Endothelial cell of umbilical vein (primary cell): ENCODE results near the gene CNTNAP2. TPM values are rescaled to one million over a fixed set of nuclear protein-coding genes. Genes with fewer than 3 reads are reported as not detected.

Source experiments
- BruUV-seq: library from RNA; stranded (reverse); fragments of 400-500 nt; replicated peaks from 2 replicates; lab custom pipeline; 2021; lab: Mats Ljungman, UMichigan
- CTCF ChIA-PET: fragments of 300-600, 350-600 bp; sonication (Branson Sonifier 250); formaldehyde crosslinking; loops from one replicate; lab custom pipeline; 2021; ENCODE audit warnings: antibody characterized with exemption, inconsistent platforms; lab: Charles Lee
- POLR2A ChIA-PET: fragments of 300-600, 350-600 bp; sonication (Branson Sonifier 250); formaldehyde crosslinking; loops from one replicate; lab custom pipeline; 2021; ENCODE audit warnings: antibody characterized with exemption, inconsistent platforms; lab: Charles Lee
- DNase-seq: peaks from one replicate; pipeline ENCODE4 v3.0.0-alpha.2; 2011; ENCODE audit warnings: low read depth, low spot score
- FAIRE-seq: peaks from 2 replicates; lab custom pipeline; 2011; peaks lifted over from hg19 to GRCh38; lab: Jason Lieb, UNC
- H2AFZ ChIP-seq: 2 replicates; pipeline ENCODE4 v1.6.0; 2012; ENCODE audit warnings: low read depth, low read length, control low read depth, inconsistent platforms
- H3K27ac ChIP-seq: 2 replicates; pipeline ENCODE4 v1.5.1; 2011; ENCODE audit warnings: low read depth, mild to moderate bottlenecking, control low read depth, low read length, moderate library complexity; ENCODE audit not compliant: insufficient read depth
- H3K27me3 ChIP-seq, 2 experiments: 2 replicates each; pipeline versions ENCODE4 v1.6.0 to v1.6.1; 2011; ENCODE audit warnings: low read length in 2 of 2, mixed read lengths in 1 of 2; ENCODE audit not compliant: control insufficient read depth in 2 of 2, insufficient read depth in 2 of 2
- H3K36me3 ChIP-seq, 2 experiments: 2 replicates in 1 of 2; 3 replicates in 1 of 2; pipeline ENCODE4 v1.5.1; 2011; ENCODE audit warnings: low read length in 2 of 2, mild to moderate bottlenecking in 1 of 2, moderate library complexity in 1 of 2; ENCODE audit not compliant: control insufficient read depth in 2 of 2, insufficient read depth in 2 of 2; ENCODE audit errors: extremely low read depth in 1 of 2
- H3K4me1 ChIP-seq: 3 replicates; pipeline ENCODE4 v1.5.1; 2011; ENCODE audit warnings: mild to moderate bottlenecking, low read length; ENCODE audit not compliant: control insufficient read depth, insufficient read depth; ENCODE audit errors: extremely low read depth
- H3K4me2 ChIP-seq: 2 replicates; pipeline ENCODE4 v1.6.1; 2011; ENCODE audit warnings: low read length, control low read depth, mixed read lengths; ENCODE audit not compliant: insufficient read depth
- H3K4me3 ChIP-seq, 3 experiments: fragments of 200-600 bp in 1 of 3; sonication (generic), shearing (Covaris generic) in 1 of 3; replicated peaks in 1 of 3; 2 replicates each; pipeline ENCODE4 v1.5.1; 2011 to 2016; ENCODE audit warnings: control low read depth in 3 of 3, low read length in 3 of 3, mild to moderate bottlenecking in 2 of 3, inconsistent platforms in 1 of 3, low read depth in 1 of 3, moderate library complexity in 1 of 3; ENCODE audit not compliant: insufficient read depth in 1 of 3
- H3K79me2 ChIP-seq: 2 replicates; pipeline ENCODE4 v1.6.0; 2012; ENCODE audit warnings: low read length, inconsistent platforms; ENCODE audit not compliant: control insufficient read depth, insufficient read depth
- H3K9ac ChIP-seq: replicated peaks from 2 replicates; pipeline ENCODE3; 2011; ENCODE audit warnings: low read length, control low read depth; ENCODE audit not compliant: insufficient read depth; ENCODE audit errors: extremely low read depth
- H3K9me1 ChIP-seq: replicated peaks from 3 replicates; pipeline ENCODE4 v1.6.0; 2011; ENCODE audit warnings: mild to moderate bottlenecking, low read length; ENCODE audit not compliant: control insufficient read depth, insufficient read depth; ENCODE audit errors: extremely low read depth
- H3K9me3 ChIP-seq: replicated peaks from 2 replicates; pipeline ENCODE4 v1.5.1; 2012; ENCODE audit warnings: low read length, inconsistent platforms; ENCODE audit not compliant: control insufficient read depth, insufficient read depth
- H4K20me1 ChIP-seq: replicated peaks from 2 replicates; pipeline ENCODE3; 2011; ENCODE audit warnings: mild to moderate bottlenecking, low read length; ENCODE audit not compliant: control insufficient read depth, insufficient read depth; ENCODE audit errors: extremely low read depth
- CTCF ChIP-seq, 2 donors: IDR thresholded peaks; 1 replicate in 1 of 2; 2 replicates in 1 of 2; pipeline ENCODE4 v1.5.1; 2011; ENCODE audit warnings: low read length in 2 of 2, mild to moderate bottlenecking in 2 of 2, moderate library complexity in 2 of 2, control low read depth in 1 of 2, inconsistent platforms in 1 of 2, low read depth in 1 of 2; ENCODE audit not compliant: insufficient read depth in 1 of 2; ENCODE audit errors: extremely low read depth in 1 of 2
- EZH2 ChIP-seq: IDR thresholded peaks from 2 replicates; pipeline ENCODE4 v1.6.1; 2012; ENCODE audit warnings: borderline replicate concordance, low read depth, mild to moderate bottlenecking, moderate library complexity, low read length, inconsistent platforms; ENCODE audit not compliant: severe bottlenecking
- FOS ChIP-seq: IDR thresholded peaks from 2 replicates; pipeline ENCODE4 v1.6.1; 2011; ENCODE audit warnings: mild to moderate bottlenecking, low read length, moderate library complexity, borderline replicate concordance; ENCODE audit not compliant: insufficient read depth
- GATA2 ChIP-seq: IDR thresholded peaks from 2 replicates; pipeline ENCODE4 v1.7.0; 2011; ENCODE audit warnings: low read depth, mild to moderate bottlenecking, moderate library complexity, mixed read lengths, low read length; ENCODE audit not compliant: insufficient read length, insufficient read depth
- JUN ChIP-seq: IDR thresholded peaks from 2 replicates; pipeline ENCODE4 v1.6.1; 2011; ENCODE audit warnings: borderline replicate concordance, low read depth; ENCODE audit not compliant: insufficient read length, insufficient read depth
- MAX ChIP-seq: IDR thresholded peaks from 2 replicates; pipeline ENCODE4 v1.6.1; 2011; ENCODE audit not compliant: insufficient read depth, insufficient read length
- MYC ChIP-seq: IDR thresholded peaks from one replicate; pipeline ENCODE4 v1.6.1; 2011; ENCODE audit warnings: mild to moderate bottlenecking, low read depth, low read length
- POLR2A ChIP-seq: IDR thresholded peaks from 2 replicates; pipeline ENCODE4 v1.6.1; 2012; ENCODE audit warnings: low read depth, mild to moderate bottlenecking, control low read depth, low read length
- POLR2AphosphoS5 ChIP-seq: IDR thresholded peaks from 2 replicates; pipeline ENCODE4 v1.6.1; 2012; ENCODE audit warnings: low read depth, mild to moderate bottlenecking, control low read depth, low read length, moderate library complexity; ENCODE audit not compliant: insufficient read depth
- dilution Hi-C: fragments of 300-500 bp; cut with MboI; formaldehyde crosslinking; loops from one replicate; pipeline ENCODE4 v1.15.0; 2019; ENCODE audit warnings: low sequenced_read_pairs; ENCODE audit not compliant: extremely low pct_ligation_motif_present
- intact Hi-C: fragments of 100-400 bp; cut with micrococcal nuclease; formaldehyde crosslinking; loops from one replicate; pipeline ENCODE4 v1.10.0; 2022
- polyA plus RNA-seq, 4 experiments: library from polyadenylated mRNA; depleted of rRNA in 3 of 4; stranded (reverse) in 3 of 4; unstranded in 1 of 4; fragments of >200 nt; gene quantifications; 2 replicates each; pipeline versions ENCODE4 v1.2.1 to v1.2.3, GENCODE V29; 2011 to 2012; ENCODE audit warnings: missing spikeins in 1 of 4
- total RNA-seq: library from RNA; stranded (reverse); gene quantifications from 2 replicates; pipeline ENCODE4 v1.2.3, GENCODE V29; 2021

The CNTNAP2 gene
- total and polyA plus RNA-seq, 2 donors (not counting 3 experiments of a cell fraction or from before 2014, with no cell fraction given): not detected

GRCh38 chr7:148153616-148154284 lies 2037.1 kb downstream of the CNTNAP2 start:
- no TSS peak for BruUV-seq

More at GRCh38 chr7:148153616-148154284, 2037.1 kb downstream of the CNTNAP2 start:
- Histone ChIP-seq H2AFZ (no peak overlapping the region), H3K36me3 (no peaks in the 10 kb centered on the region), H3K9me1 (no peaks in the 10 kb centered on the region), H3K9me3 (peaks cover 4% of the 10 kb centered on the region), H3K4me2 (no peak overlapping the region), H3K27ac (no peak overlapping the region), H4K20me1 (no peaks in the 10 kb centered on the region), H3K4me1 (no peaks in the 10 kb centered on the region), H3K4me3 (no peak overlapping the region), H3K79me2 (no peaks in the 10 kb centered on the region), H3K27me3 (no peaks in the 10 kb centered on the region), H3K9ac (no peak overlapping the region)
- intact Hi-C loops: no loop called here
- dilution Hi-C loops: no loop called here
- ChIA-PET POLR2A (no interaction called here), CTCF (no interaction called here)
- DNase-seq (no peak), FAIRE-seq (no peak)
- no peak for TF ChIP-seq POLR2A
- TF ChIP-seq FOS: no peak
- no peak for TF ChIP-seq EZH2
- no peak for TF ChIP-seq CTCF (IDR thresholded peaks at IDR 0.05; ENCODE audit: extremely low read depth in 1 of 2, insufficient read depth in 1 of 2, low read depth in 1 of 2, low read length in 2 of 2)
- no peak for TF ChIP-seq MYC
- no peak for TF ChIP-seq GATA2
- no peak for TF ChIP-seq MAX
- TF ChIP-seq POLR2AphosphoS5: no peak
- no peak for TF ChIP-seq JUN
